ENCODE measurements around the gene USE1.

The USE1 gene

DNA sequence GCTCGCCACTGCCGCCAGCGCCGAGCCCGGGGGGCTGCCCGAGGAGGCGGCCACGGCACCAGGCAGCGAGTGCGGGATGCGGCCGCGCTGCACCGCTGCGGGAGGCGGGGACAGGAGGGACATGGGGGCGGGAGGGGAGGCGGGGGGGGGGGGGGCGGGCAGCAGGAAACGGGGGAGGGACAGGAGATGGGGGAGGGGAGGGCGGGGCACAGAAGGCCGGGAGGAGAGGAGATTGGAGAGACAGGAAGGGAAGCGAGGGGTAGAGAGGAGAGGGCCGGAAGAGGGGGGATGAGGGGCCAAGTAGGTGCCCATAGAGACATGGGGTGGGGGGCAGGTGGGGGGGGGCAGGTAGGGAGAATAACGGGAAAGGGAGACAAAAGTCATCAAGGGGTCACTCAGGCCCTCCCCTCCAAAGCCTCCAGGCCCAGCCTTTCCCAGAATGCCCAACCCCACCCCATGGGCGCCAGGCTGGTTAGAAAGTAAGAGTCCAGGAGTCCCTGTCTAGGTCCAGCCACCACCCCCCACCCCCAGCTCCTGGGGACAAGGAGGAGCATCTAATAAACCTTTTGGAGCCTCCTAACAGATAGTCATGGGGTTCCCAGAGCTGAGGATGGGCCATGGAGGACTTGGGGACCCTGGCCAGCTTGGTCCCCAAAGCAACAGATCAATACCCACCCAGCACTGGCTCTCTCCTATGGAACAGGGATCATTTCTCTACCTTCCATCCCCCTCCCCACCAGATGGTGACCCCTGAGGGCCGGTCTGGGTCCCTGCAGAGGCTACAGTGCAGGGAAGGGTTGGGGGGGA, 21.0 kb downstream of the USE1 start:
- no peak for DNase-seq (ENCODE audit: low read depth, low spot score)

- no peak for DNase-seq (ENCODE audit: low read depth, low spot score)
Observed at GRCh38 chr19:17236811-17237543, 21.8 kb downstream of the USE1 start.

GRCh38 chr19:17237747-17238706, 22.9 kb downstream of the USE1 start:
- DNase-seq (ENCODE audit: low read depth, low spot score), result no peak

DNA sequence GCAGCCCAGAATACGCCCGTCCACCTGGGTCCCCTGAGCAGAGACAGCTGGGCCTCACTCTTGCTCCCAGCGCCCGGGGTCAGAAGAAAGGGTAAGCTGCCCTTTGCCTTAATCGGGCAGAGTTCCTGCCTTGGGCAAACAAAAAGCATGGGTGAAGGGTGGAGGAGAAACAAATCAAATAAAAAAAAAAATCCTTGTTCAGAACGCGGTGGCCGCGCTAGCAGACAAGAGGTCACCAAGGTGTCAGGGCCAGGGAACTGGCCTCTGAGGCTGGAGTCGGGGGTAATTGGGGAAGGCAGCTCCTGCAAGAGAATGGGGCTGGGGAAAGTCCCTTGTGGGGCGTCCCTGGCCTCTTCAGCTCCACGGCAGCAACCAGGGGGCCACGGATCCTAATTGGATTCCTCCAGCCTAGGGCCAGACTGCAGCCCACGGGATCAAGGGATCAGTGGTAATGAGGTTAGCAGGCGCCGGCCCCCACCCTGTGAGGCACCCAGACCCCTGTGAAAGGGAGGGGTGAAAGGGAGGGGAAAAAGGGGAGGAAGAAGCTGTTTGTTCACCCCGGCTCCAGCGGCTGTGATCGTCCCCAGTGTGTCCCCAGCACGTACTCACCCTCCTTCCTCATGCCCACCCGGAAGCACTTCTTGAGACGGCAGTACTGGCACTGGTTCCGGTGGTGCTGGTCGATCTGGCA, 25.1 kb downstream of the USE1 start:
- DNase-seq (ENCODE audit: low read depth, low spot score), result no peak

GRCh38 chr19:17240826-17241399, 25.8 kb downstream of the USE1 start:
- no peak for DNase-seq (ENCODE audit: low read depth, low spot score)

- DNase-seq (ENCODE audit: low read depth, low spot score), result no peak
Observed at GRCh38 chr19:17242431-17243208, 27.5 kb downstream of the USE1 start.

DNA sequence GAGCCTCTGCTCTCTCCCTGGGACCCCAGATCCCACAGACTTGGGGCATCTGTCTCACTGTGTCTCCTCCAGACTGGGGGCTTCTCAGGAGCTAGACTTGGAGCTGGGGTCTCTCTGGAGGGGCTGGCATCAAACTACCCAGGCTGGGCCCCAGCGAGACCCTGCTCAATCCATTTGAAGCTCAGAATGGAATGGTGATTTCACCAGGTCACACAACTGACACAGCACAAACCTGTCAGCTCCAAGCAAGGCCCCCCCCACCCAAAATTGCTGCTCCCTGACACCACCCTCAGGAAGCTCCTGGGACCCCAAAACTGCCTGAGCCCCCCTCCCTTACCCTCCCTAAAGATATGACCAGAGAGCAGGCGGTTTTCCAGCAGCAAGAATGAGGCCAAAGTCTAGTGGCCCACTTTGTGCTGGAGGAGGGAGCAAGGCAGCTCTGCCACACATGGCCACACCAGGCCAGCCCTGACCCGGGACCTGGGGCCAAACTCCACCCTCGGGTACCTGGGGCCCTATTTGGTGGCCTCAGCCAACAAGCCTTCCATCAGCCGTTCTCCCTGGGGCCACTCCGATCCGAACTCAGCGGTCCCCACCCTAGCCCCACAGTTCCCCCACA, 28.2 kb downstream of the USE1 start:
- DNase-seq (ENCODE audit: low read depth, low spot score), result no peak

GRCh38 chr19:17243830-17244617, 28.9 kb downstream of the USE1 start:
- peak; percentile 58 for DNase-seq (ENCODE audit: low read depth, low spot score)

- DNase-seq (ENCODE audit: low read depth, low spot score), result peak; percentile 32
Observed at GRCh38 chr19:17244618-17245534, 29.7 kb downstream of the USE1 start.

DNA sequence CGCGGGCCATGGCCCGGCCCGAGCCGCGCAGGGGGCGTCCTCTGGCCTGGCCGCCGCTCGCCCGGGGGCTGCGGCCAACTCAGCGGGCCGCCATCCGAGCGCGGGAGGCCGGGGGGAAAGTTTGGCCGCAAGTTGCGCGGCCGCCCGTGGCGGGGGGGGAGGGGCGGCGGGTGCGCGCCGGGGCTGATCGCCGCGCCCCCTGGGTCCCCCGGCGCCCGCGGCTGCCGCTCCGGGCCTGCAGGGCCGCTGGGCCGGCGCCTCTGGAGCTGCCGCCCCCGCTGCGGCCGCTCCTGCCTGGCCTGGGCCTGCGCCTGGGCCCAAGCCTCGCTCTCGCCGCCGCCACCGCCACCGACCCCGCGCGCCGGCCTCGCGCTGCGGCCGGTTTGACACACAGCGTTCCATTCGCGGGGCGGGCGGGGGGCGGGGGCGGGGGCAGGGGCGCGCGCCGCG, 30.4 kb downstream of the USE1 start, which contains the start of gene NR2F6:
NR2F6 (minus strand) TSS at position 385 of the 450 bp plus-strand sequence. CDS start 699 bp downstream, outside the sequence.
- no peak for DNase-seq (ENCODE audit: low read depth, low spot score)

- no peak for DNase-seq (ENCODE audit: low read depth, low spot score)
Observed at GRCh38 chr19:17246681-17247425, 31.7 kb downstream of the USE1 start.

GRCh38 chr19:17248011-17248776, 33.0 kb downstream of the USE1 start:
- no peak for DNase-seq (ENCODE audit: low read depth, low spot score)

DNA sequence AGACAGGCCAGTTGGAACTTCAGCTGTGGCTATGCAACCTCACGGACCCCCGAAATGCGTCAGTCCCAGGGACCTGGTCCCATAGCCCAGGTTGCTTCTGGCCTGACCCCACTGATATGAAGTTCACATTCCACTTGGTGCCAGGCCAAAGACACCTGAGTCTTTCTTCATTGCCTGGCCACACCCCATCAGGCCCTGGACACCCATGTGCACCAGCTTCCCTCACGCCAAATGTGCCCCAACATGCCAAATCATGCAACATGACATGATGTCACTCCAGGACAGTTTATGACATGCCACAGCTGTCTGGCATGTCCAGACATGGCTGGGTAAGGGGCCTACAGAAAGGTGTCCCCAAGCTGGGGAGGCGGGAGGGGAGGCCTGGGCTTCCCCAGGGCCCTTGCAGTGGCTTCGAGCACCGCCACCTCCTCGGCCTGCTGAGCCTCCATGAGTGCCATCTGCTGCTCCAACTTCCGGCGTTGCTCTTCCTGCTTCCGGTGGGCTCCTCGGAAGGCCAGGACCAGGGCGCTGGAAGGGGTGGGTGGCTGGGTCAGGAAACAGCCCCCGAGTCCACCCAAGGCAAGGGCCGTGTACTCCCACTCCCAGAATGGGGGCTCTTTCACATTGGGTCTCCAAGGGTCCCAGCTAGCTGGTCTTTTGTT, 34.9 kb downstream of the USE1 start:
- DNase-seq (ENCODE audit: low read depth, low spot score), result no peak

DNA sequence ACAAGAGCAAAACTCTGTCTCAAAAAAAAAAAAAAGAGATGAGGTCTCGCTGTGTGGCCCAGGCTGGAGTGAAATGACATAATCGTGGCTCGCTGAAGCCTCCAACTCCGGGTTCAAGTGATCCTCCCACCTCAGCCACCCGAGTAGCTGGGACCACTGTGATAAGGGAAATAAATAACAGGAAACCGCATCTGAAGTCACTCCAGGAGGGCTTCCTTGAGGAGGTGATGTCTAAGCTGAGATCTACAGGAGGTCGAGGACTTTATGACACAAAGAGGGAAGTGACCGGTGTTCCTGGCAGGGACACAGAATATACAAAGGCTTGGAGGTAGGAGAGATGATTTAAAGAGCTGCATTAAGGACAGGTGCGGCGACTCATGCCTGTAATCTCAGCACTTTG, 39.5 kb downstream of the USE1 start:
- DNase-seq (ENCODE audit: low read depth, low spot score), result no peak

GRCh38 chr19:17255150-17255621, 40.0 kb downstream of the USE1 start:
- DNase-seq (ENCODE audit: low read depth, low spot score), result peak; percentile 32
